Transverse colon (tissue), 4 donors: ENCODE measurements around the gene ZNF608. TPM values are rescaled to one million over a fixed set of nuclear protein-coding genes. Genes with fewer than 3 reads are reported as not detected.

Experiments
- DNase-seq: peaks from one replicate; pipeline ENCODE4 v3.0.0-alpha.2; 2019
- H3K27ac ChIP-seq, 4 donors: fragments of 200-600 bp; sonication (generic); 2 replicates each; pipeline ENCODE4 v1.5.1; 2016 to 2018; ENCODE audit warnings: inconsistent platforms in 4 of 4
- H3K27me3 ChIP-seq: fragments of 200-600 bp; sonication (generic); 2 replicates; pipeline ENCODE4 v1.5.1; 2017; ENCODE audit warnings: inconsistent platforms
- H3K36me3 ChIP-seq, 4 donors: fragments of 200-600 bp; sonication (generic); 2 replicates each; pipeline ENCODE4 v1.5.1; 2017 to 2019; ENCODE audit warnings: inconsistent platforms in 4 of 4
- H3K4me1 ChIP-seq, 4 donors: fragments of 200-600 bp; sonication (generic); 2 replicates each; pipeline ENCODE4 v1.5.1; 2017 to 2020; ENCODE audit warnings: inconsistent platforms in 4 of 4
- H3K4me3 ChIP-seq, 4 donors: fragments of 200-600 bp; sonication (generic); 1 replicate in 1 of 4; 2 replicates in 3 of 4; pipeline versions ENCODE4 v1.5.1 to v1.6.1; 2017 to 2019; ENCODE audit warnings: inconsistent platforms in 4 of 4
- H3K9me3 ChIP-seq, 2 donors: fragments of 200-600 bp; sonication (generic); 2 replicates each; pipeline ENCODE4 v1.5.1; 2017 to 2019; ENCODE audit warnings: inconsistent platforms in 2 of 2
- CTCF ChIP-seq, 5 experiments: fragments of 200-600 bp in 3 of 5; fragments of 450-650 bp in 2 of 5; sonication (generic) in 3 of 5; IDR thresholded peaks; 1 replicate in 2 of 5; 2 replicates in 3 of 5; pipeline ENCODE4 v1.5.1; 2016 to 2017; ENCODE audit warnings: antibody characterized with exemption in 5 of 5, inconsistent platforms in 3 of 5, mild to moderate bottlenecking in 2 of 5, moderate library complexity in 1 of 5
- EP300 ChIP-seq: sonication (generic); formaldehyde crosslinking; IDR thresholded peaks from one replicate; pipeline ENCODE4 v1.6.1; 2017; ENCODE audit warnings: antibody characterized with exemption, low read depth
- POLR2A ChIP-seq: fragments of 450-650 bp; IDR thresholded peaks from one replicate; pipeline ENCODE4 v1.6.1; 2016; ENCODE audit warnings: antibody characterized with exemption, mild to moderate bottlenecking, moderate library complexity
- POLR2AphosphoS5 ChIP-seq, 3 donors: sonication (generic); formaldehyde crosslinking; IDR thresholded peaks; one replicate each; pipeline ENCODE4 v1.6.1; 2016; ENCODE audit warnings: antibody characterized with exemption in 3 of 3
- WGBS, 2 donors: methylation state at CpG; one replicate each; pipeline ENCODE4 v1.1.5; 2018; ENCODE audit warnings: low coverage in 1 of 2; 5-methylcytosine and 5-hydroxymethylcytosine counted together
- in situ Hi-C, 4 donors: fragments of 200-750 bp; cut with MboI; loops; one replicate each; pipeline versions ENCODE4 v1.15.0 to v1.15.1; 2017; ENCODE audit warnings: low sequenced_read_pairs in 3 of 4, low pct_ligation_motif_present in 1 of 4, low pct_unique_long_range_greater_than_20kb in 1 of 4
- intact Hi-C: fragments of 100-400 bp; cut with DNase I; formaldehyde crosslinking; loops from one replicate; pipeline ENCODE4 v1.15.1; 2023; ENCODE audit warnings: low total_unique reads
- total RNA-seq, 4 donors: library from RNA; depleted of rRNA; stranded (reverse); fragments of >200 nt; gene quantifications; one replicate each; pipeline ENCODE4 v1.1.0, GENCODE V29; 2016

ZNF608 gene
- total RNA-seq, 4 donors from 2014 or later = 30.6 to 83.2 (median 41.2) TPM

DNA sequence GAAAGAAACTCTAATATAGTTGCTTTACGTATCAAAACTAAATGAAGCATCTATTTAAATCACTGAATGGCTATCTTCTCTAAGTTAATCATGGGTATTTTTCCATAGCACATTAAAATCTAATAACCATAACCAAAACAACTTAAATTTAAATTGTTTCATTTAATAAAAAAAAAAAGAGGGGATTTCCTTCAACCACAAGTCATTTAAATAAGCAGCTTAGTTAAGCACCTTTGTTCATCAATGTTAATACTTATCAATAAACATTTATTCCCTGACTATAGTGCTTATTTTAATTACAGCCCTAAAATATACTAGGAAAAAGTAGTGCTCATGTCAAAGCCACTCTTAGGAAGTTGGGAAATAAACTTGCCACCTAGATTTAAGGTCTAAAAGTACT is 30.3 kb downstream of the ZNF608 start:
- no peak for DNase-seq
- TF ChIP-seq POLR2A (no peak), EP300 (no peak), CTCF (IDR thresholded peaks at IDR 0.05) (no peak), POLR2AphosphoS5 (IDR thresholded peaks at IDR 0.05) (no peak)
- Histone ChIP-seq H3K36me3 (no peaks in the 10 kb centered on the region), H3K4me3 (no peak overlapping the region), H3K27me3 (no peaks in the 10 kb centered on the region), H3K27ac (no peak overlapping the region), H3K9me3 (no peaks in the 10 kb centered on the region), H3K4me1 (peaks cover 0 to 31% (median 24%) of the 10 kb centered on the region in 4 donors)
- 91 to 94% methylated on average over 1 of the region's 1 CpG for WGBS, 2 donors
- in situ Hi-C loops (no loop called here), intact Hi-C loops (no loop called here)

GRCh38 chr5:124714910-124715309 is 31.5 kb downstream of the ZNF608 start:
- in situ Hi-C loops = no loop called here
- DNase-seq = no peak
- H3K4me1 ChIP-seq = peaks cover 0 to 19% (median 13%) of the 10 kb centered on the region in 4 donors
- H3K27me3 ChIP-seq = no peaks in the 10 kb centered on the region
- no peaks in the 10 kb centered on the region for H3K9me3 ChIP-seq
- H3K36me3 ChIP-seq = no peaks in the 10 kb centered on the region
- no peak overlapping the region for H3K27ac ChIP-seq
- no peak for TF ChIP-seq POLR2AphosphoS5 (IDR thresholded peaks at IDR 0.05)
- TF ChIP-seq POLR2A = no peak
- no peak for TF ChIP-seq EP300
- TF ChIP-seq CTCF (IDR thresholded peaks at IDR 0.05) = no peak
- H3K4me3 ChIP-seq = no peak overlapping the region
- intact Hi-C loops = no loop called here

- H3K9me3 ChIP-seq = no peaks in the 10 kb centered on the region
- H3K27ac ChIP-seq = no peak overlapping the region
- intact Hi-C loops (no loop called here), in situ Hi-C loops (no loop called here)
- WGBS, 2 donors = 69 to 71% methylated on average over 2 of the region's 2 CpGs
- H3K27me3 ChIP-seq = no peaks in the 10 kb centered on the region
- H3K4me3 ChIP-seq = no peak overlapping the region
- H3K4me1 ChIP-seq = peaks cover 0 to 10% (median 9%) of the 10 kb centered on the region in 4 donors
- DNase-seq = no peak
- TF ChIP-seq POLR2AphosphoS5 (IDR thresholded peaks at IDR 0.05) (no peak), CTCF (IDR thresholded peaks at IDR 0.05) (no peak), EP300 (no peak), POLR2A (no peak)
- H3K36me3 ChIP-seq = no peaks in the 10 kb centered on the region
Observed at GRCh38 chr5:124713595-124713994, 32.8 kb downstream of the ZNF608 start.

- Histone ChIP-seq H3K27me3 (no peaks in the 10 kb centered on the region), H3K36me3 (no peaks in the 10 kb centered on the region), H3K4me3 (no peak overlapping the region), H3K4me1 (peaks cover 2 to 15% (median 5%) of the 10 kb centered on the region in 4 donors), H3K9me3 (no peaks in the 10 kb centered on the region), H3K27ac (no peak overlapping the region)
- 96 to 100% methylated on average over 2 of the region's 2 CpGs for WGBS, 2 donors
- no peak for DNase-seq
- TF ChIP-seq CTCF (IDR thresholded peaks at IDR 0.05) (no peak), POLR2AphosphoS5 (IDR thresholded peaks at IDR 0.05) (no peak), POLR2A (no peak)
- intact Hi-C loops = no loop called here
- in situ Hi-C loops = no loop called here
Observed at GRCh38 chr5:124712731-124713305, 33.6 kb downstream of the ZNF608 start.
